ENCODE data around the gene FERD3L.

FERD3L gene

GRCh38 chr7:19146699-19147098 is 1.5 kb upstream of the FERD3L start:
- DNase-seq (ENCODE audit: extremely low read depth, low read depth) = peak; percentile 5
- no peak for TF ChIP-seq CTCF (IDR thresholded peaks at IDR 0.05; ENCODE audit: low read depth, low read length, missing control alignments)

GRCh38 chr7:19145434-19146115 is 354 bp upstream of the FERD3L start:
- no peak overlapping the region for H3K4me3 ChIP-seq (replicated peaks; ENCODE audit: low read depth, low read length)
- no peak for DNase-seq (ENCODE audit: extremely low read depth, low read depth)
- TF ChIP-seq CTCF (IDR thresholded peaks at IDR 0.05; ENCODE audit: low read depth, low read length, missing control alignments) = no peak

More at GRCh38 chr7:19146699-19147098, 1.5 kb upstream of the FERD3L start:
- H3K4me3 ChIP-seq (replicated peaks; ENCODE audit: low read depth, low read length) = no peak overlapping the region

GRCh38 chr7:19143881-19144574 is 1.2 kb downstream of the FERD3L start:
- TF ChIP-seq CTCF (IDR thresholded peaks at IDR 0.05; ENCODE audit: low read depth, low read length, missing control alignments) = no peak
- no peak overlapping the region for H3K4me3 ChIP-seq (replicated peaks; ENCODE audit: low read depth, low read length)
- no peak for DNase-seq (ENCODE audit: extremely low read depth, low read depth)

DNA sequence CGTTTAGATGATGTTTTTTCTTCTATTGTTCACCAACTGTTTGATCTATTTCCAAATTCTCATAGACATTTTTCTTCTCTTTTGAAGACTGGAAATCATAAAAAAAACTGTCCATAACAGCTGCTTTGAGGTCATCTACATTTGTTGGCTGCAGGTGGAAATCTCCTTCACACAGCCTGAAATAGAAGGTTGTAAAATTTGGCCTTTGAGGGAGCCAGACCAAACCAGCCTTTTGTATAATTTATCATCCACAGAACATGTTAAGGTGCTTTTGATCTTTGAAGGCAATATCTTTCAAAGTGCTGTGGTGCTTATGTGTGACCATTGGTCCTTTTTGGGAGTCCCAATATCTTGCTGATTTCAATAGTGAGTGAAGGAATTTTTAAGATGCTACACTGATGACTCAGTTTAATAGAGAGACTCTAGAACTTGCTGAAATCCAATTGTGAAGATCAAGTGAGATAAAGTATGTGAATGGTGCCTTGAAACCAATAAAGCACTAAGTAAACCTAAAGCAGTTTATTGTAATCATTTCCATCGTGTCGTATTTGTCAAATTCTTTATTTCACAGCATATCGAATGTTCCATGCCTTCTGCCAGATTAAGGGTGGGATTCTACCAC is 5.4 kb downstream of the FERD3L start:
- DNase-seq (ENCODE audit: extremely low read depth, low read depth) = no peak
- H3K4me3 ChIP-seq (replicated peaks; ENCODE audit: low read depth, low read length) = no peak overlapping the region
- no peak for TF ChIP-seq CTCF (IDR thresholded peaks at IDR 0.05; ENCODE audit: low read depth, low read length, missing control alignments)

DNA sequence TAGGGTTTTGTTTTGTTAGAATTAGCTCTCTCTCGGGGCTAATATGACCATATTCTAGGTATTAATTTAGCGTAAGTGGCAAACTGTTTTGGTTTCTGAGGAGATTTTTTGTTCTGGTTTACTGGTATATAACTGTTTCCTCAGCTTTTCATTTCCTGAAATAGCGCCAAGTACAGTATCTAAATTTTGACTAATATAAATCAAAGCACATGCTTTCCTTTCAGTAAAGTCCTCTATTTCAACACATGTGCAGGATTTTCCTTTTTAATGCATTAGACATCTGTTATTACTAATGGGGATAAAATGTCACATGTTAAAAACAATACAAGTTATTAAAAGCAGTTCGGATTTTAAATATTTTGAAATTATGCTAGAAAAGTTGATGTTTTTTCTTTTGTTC is 11.3 kb downstream of the FERD3L start:
- no peak for TF ChIP-seq CTCF (IDR thresholded peaks at IDR 0.05; ENCODE audit: low read depth, low read length, missing control alignments)
- DNase-seq (ENCODE audit: extremely low read depth, low read depth) = no peak
- H3K4me3 ChIP-seq (replicated peaks; ENCODE audit: low read depth, low read length) = no peak overlapping the region

GRCh38 chr7:19133390-19133789 is 11.8 kb downstream of the FERD3L start:
- no peak for TF ChIP-seq CTCF (IDR thresholded peaks at IDR 0.05; ENCODE audit: low read depth, low read length, missing control alignments)
- no peak overlapping the region for H3K4me3 ChIP-seq (replicated peaks; ENCODE audit: low read depth, low read length)
- no peak for DNase-seq (ENCODE audit: extremely low read depth, low read depth)
